Subcutaneous adipose tissue (tissue), 4 donors: Measurements from ENCODE around the gene ZNF367. TPM values are rescaled to one million over a fixed set of nuclear protein-coding genes. Genes with fewer than 3 reads are reported as not detected.

Experiments used
- total RNA-seq, 4 donors: library from RNA; depleted of rRNA; stranded (reverse); fragments of >200 nt; gene quantifications; one replicate each; pipeline ENCODE4 v1.1.0, GENCODE V29; 2016
- TF ChIP-seq, protein P1 (sequence below): fragments of 450-650 bp; IDR thresholded peaks from one replicate; pipeline ENCODE4 v1.5.1; 2016; ENCODE audit warnings: low read depth, mild to moderate bottlenecking, control low read depth, antibody characterized with exemption, moderate library complexity

The ZNF367 gene
- total RNA-seq, 4 donors from 2014 or later: 0.49 to 2.1 (median 1.5) TPM

DNA sequence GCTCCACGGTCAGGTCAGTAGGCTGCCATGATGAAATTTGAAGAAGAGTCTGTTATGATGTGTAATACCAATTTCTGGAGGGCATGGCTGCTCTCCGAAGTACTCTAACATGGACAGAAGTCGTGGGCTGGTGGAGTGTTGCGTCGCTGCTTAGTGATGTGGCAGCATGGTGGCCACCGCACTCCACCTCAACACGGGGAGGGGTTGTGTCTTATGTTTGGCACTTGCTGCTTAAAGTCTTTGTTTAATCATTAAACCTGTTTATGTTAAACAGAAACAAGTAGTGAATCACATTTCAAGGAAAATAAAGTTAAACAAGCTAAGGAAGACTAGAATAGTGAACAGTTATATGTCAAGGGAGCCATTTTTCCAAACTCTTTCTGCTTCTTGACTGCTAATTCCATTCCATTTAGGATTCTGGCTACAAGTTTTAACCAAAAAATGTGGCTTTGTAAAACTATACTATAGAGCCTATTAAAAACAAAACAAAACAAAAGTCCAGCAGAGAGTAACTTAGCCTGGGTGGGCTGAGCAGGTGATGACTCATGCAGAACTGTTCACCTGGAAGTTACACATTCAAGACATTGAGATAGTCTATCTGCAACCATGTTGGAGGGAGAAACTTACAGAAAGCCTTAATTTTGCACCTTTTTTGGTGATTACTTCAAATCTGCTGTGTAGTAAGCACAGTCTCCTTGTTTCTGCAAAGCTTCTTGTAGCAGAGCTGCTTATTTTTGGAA, 41.3 kb upstream of the ZNF367 start:
- TF ChIP-seq, protein P1, sequence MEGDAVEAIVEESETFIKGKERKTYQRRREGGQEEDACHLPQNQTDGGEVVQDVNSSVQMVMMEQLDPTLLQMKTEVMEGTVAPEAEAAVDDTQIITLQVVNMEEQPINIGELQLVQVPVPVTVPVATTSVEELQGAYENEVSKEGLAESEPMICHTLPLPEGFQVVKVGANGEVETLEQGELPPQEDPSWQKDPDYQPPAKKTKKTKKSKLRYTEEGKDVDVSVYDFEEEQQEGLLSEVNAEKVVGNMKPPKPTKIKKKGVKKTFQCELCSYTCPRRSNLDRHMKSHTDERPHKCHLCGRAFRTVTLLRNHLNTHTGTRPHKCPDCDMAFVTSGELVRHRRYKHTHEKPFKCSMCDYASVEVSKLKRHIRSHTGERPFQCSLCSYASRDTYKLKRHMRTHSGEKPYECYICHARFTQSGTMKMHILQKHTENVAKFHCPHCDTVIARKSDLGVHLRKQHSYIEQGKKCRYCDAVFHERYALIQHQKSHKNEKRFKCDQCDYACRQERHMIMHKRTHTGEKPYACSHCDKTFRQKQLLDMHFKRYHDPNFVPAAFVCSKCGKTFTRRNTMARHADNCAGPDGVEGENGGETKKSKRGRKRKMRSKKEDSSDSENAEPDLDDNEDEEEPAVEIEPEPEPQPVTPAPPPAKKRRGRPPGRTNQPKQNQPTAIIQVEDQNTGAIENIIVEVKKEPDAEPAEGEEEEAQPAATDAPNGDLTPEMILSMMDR: no peak

DNA sequence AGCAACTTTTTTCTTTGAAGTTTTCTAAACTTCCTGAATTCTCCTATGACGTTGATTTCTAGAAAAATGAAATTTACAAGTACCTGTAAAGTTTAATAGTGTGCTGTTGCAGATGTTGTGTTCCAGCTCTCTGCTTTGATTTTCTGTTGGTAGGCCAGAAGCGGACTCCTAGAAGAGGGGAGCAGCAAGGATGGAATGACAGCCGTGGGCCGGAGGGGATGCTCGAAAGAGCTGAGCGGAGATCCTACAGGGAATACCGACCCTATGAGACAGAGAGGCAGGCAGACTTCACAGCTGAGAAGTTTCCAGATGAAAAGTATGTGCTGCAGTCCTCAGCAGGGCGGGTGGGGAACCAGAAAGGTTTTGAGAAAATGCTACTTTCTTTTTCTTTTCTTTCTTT, 40.1 kb upstream of the ZNF367 start:
- TF ChIP-seq, protein P1: no peak

DNA sequence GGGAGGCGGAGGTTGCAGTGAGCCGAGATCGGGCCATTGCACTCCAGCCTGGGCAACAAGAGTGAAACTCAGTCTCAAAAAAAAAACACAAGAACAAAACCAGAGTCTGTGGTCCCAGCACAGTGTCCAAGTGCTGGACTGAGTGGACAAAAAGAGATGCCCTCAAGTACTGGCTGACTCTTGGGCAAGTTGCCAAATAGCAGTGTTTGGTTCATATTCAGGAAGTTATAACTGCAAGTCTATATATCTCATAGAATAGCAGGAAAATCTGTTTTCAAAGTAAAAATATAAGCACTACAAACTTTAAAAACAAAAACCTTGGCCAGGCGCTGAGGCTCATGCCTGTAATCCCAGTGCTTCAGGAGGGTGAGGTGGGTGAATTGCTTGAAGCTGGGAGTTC, 39.1 kb upstream of the ZNF367 start:
- TF ChIP-seq, protein P1: no peak

DNA sequence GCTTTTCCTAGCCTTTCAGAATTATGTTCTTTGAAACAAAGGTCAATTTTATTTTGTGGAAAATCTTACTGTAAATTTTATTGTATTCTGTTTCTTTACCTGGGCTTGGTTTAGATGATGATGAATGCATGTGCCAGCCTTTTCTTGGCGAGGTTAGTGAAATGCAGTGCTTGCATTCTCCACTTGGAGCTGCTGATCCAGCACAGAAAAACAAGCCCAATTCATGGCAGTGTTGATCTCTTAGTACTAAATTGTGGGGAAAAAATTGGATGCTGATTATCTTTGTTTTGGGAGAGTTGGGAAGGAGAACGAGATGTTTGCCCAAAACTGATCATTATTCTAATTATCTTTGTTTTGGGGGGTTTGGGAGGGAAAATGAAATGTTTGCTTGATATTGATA, 35.5 kb upstream of the ZNF367 start:
- TF ChIP-seq, protein P1: no peak

DNA sequence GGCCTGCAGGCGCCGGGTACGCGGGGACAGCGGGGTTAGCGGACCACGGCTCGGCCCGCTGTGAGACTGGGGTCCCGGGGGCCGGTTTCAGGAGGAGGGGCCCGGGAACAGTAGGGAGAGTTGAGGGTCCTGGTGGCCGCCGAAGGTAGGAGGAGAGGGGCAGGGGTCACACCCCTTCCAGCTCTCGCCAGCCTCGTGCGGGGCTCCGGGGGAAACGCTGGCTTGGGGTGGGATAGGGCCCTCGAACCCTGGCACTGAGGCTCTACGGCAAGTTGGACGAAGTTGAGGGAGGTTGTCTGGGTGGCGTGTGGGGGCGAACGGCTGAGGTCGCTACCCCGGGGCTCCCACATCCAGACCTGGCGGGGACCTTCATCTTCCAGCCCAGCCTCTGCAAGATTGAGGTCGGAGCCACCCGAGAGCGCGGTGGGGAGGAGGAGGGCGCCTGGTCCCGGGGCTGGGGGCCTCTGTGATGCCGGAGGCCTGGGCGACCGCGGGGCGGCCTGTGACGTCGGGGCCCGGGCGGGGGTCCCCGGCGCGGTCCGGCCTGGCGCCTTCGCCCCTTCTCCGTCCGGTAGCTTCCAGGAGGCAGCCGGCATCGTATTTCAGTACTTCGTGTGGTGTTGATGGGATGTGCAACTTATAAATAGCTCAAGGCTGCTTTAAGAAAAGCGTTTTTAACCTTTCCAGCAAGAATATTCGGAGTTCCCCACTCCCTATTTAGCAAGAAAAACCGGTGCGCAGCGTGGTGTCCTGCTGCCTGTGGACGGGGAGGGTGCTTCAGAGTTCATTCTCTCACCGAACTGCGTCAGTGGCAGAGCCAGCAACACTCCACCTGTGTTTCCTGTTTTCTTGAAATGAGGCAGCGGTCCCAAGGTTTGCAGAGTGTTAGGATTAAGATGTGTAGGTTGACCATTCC, 32.7 kb upstream of the ZNF367 start:
- TF ChIP-seq, protein P1: no peak

DNA sequence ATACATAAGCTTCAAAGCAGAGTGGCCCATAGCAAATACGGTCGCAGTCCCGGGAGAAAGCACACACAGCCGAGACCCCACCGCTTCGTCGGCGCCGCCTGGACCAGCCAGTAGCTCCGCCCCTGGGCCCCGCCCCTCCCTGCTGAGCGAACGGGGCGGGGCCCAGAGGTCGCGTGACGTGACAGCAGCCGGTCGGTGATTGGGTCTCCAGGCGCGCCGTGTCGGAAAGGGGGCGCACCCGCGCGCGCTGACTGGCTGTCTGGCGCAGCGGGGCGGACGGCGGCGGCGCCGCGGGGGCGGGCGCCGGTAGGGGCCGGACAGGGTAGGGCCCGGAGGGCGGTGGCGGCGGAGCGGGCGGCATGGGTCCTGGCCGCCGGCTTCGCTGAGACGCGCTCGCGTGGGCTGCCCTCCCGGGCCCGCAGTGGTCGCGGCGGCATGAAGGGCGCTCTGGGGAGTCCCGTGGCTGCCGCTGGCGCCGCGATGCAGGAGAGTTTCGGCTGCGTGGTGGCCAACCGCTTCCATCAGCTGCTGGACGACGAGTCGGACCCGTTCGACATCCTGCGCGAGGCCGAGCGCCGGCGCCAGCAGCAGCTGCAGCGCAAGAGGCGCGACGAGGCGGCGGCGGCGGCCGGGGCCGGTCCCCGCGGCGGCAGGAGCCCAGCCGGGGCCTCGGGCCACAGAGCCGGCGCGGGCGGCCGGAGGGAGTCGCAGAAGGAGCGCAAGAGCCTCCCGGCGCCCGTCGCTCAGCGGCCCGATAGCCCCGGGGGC, 31.9 kb upstream of the ZNF367 start, which contains the start of gene HABP4:
HABP4 (plus strand) TSS at position 325 of the 768 bp plus-strand sequence; CDS start at position 436, 111 bp downstream.
- TF ChIP-seq, protein P1: no peak
